Measurements from ENCODE around the gene GPR78. TPM values are rescaled to one million over a fixed set of nuclear protein-coding genes. Genes with fewer than 3 reads are reported as not detected.

Gene GPR78
- total RNA-seq, 6 donors from 2014 or later = 0.03 to 0.07 TPM; not detected in 4

DNA sequence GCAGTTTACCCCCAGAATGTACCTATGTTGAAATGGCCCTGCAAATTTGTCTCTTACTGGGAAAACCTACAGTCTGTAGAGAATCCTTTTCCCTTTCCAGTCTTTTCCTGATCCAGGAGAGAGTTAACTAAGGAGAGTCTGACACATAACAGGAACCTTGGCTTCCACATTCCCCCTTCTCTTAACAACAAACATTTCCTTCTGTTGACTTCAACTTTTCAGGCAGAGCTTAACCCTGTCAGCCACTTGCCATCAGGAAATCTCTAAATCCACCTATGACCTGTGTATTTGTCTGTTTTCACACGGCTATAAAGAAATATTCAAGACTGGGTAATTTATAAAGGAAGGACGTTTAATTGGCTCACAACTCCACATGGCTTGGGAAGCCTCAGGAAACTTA, 45.6 kb upstream of the GPR78 start:
- TF ChIP-seq POLR2AphosphoS5 (IDR thresholded peaks at IDR 0.05) (no peak), POLR2A (IDR thresholded peaks at IDR 0.05) (no peak), EP300 (IDR thresholded peaks at IDR 0.05) (no peak)
- TF ChIP-seq, protein P1, sequence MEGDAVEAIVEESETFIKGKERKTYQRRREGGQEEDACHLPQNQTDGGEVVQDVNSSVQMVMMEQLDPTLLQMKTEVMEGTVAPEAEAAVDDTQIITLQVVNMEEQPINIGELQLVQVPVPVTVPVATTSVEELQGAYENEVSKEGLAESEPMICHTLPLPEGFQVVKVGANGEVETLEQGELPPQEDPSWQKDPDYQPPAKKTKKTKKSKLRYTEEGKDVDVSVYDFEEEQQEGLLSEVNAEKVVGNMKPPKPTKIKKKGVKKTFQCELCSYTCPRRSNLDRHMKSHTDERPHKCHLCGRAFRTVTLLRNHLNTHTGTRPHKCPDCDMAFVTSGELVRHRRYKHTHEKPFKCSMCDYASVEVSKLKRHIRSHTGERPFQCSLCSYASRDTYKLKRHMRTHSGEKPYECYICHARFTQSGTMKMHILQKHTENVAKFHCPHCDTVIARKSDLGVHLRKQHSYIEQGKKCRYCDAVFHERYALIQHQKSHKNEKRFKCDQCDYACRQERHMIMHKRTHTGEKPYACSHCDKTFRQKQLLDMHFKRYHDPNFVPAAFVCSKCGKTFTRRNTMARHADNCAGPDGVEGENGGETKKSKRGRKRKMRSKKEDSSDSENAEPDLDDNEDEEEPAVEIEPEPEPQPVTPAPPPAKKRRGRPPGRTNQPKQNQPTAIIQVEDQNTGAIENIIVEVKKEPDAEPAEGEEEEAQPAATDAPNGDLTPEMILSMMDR (IDR thresholded peaks at IDR 0.05) = no peak
- DNase-seq = no peak
- 29 to 35% methylated on average over 2 of the region's 2 CpGs for WGBS, 2 donors
- Histone ChIP-seq H3K4me1 (peaks cover 23 to 36% (median 25%) of the 10 kb centered on the region in 4 donors), H3K9me3 (no peaks in the 10 kb centered on the region), H3K27me3 (no peaks in the 10 kb centered on the region), H3K4me3 (no peak overlapping the region), H3K27ac (peak overlapping the region; percentile 68 to 79 (median 72)), H3K36me3 (no peaks in the 10 kb centered on the region)
- no peak for ATAC-seq (ENCODE audit: low FRiP score in 2 of 2)

DNA sequence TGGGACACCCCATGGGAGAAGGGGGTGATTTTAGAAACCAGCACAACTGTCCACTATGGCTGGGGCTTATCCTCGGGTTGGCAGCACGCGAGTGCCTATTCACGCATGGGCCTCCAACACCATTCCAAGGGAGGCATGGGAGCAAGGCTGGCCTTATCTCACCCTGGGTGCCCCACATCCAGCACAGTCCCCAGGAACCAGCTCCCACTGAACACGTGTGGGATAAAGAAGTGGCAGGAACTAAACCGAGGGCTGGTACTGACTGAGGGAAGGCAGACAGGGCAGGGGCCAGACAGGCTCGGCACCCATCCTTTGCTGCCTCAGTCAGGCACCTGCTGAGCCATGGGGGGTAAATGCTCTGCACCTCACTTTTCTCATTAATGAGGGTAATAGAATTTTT, 43.7 kb upstream of the GPR78 start:
- ATAC-seq (ENCODE audit: low FRiP score in 2 of 2) = no peak
- peak overlapping the region in 3 of 4 donors; percentile 61 to 79 (median 61) for H3K27ac ChIP-seq

DNA sequence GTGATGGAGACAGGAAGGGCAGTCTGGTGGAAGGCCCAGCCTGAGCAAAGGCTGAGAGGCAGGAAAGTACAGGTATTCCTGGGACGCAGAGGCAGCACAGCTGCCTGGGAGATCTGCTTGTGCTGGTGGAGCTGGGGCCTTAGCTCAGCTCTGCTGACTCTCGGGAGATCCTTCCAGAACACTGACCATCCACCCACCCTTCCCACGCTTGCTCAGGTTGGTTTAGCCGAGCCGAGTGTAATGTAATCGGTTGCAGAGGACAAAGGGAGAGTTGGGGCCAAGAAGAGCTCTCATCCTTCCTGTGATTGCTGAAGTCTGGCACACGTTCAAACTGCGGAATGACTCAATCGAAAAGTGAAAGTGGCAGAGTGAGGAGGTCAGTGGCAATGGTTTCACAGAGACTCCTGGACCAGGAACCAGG, 43.1 kb upstream of the GPR78 start:
- no peaks in the 10 kb centered on the region for H3K27me3 ChIP-seq
- ATAC-seq (ENCODE audit: low FRiP score in 2 of 2) = peak; percentile 47 to 72
- peak in 1 of 2 donors; percentile 77 for DNase-seq
- H3K9me3 ChIP-seq = no peaks in the 10 kb centered on the region
- TF ChIP-seq EP300 (IDR thresholded peaks at IDR 0.05) (peak in 1 of 4 donors; percentile 70), POLR2AphosphoS5 (IDR thresholded peaks at IDR 0.05) (peak; percentile 58 to 74)
- TF ChIP-seq, protein P1 (IDR thresholded peaks at IDR 0.05) = no peak
- peaks cover 23 to 36% (median 25%) of the 10 kb centered on the region in 4 donors for H3K4me1 ChIP-seq
- peak overlapping the region in 3 of 4 donors; percentile 61 to 79 (median 61) for H3K27ac ChIP-seq
- 4 to 22% methylated on average over 6 to 9 of the region's 9 CpGs for WGBS, 2 donors
- H3K4me3 ChIP-seq = no peak overlapping the region
- H3K36me3 ChIP-seq = no peaks in the 10 kb centered on the region

More for the DNA sequence above, 43.7 kb upstream of the GPR78 start:
- 89 to 90% methylated on average over 6 to 7 of the region's 7 CpGs for WGBS, 2 donors
- no peaks in the 10 kb centered on the region for H3K9me3 ChIP-seq
- no peak for DNase-seq
- H3K4me1 ChIP-seq = peaks cover 23 to 36% (median 25%) of the 10 kb centered on the region in 4 donors
- TF ChIP-seq EP300 (IDR thresholded peaks at IDR 0.05) = no peak
- TF ChIP-seq, protein P1 (IDR thresholded peaks at IDR 0.05) = no peak
- TF ChIP-seq POLR2AphosphoS5 (IDR thresholded peaks at IDR 0.05) = no peak
- no peak for TF ChIP-seq POLR2A (IDR thresholded peaks at IDR 0.05)
- H3K4me3 ChIP-seq = no peak overlapping the region
- H3K36me3 ChIP-seq = no peaks in the 10 kb centered on the region
- H3K27me3 ChIP-seq = no peaks in the 10 kb centered on the region

DNA sequence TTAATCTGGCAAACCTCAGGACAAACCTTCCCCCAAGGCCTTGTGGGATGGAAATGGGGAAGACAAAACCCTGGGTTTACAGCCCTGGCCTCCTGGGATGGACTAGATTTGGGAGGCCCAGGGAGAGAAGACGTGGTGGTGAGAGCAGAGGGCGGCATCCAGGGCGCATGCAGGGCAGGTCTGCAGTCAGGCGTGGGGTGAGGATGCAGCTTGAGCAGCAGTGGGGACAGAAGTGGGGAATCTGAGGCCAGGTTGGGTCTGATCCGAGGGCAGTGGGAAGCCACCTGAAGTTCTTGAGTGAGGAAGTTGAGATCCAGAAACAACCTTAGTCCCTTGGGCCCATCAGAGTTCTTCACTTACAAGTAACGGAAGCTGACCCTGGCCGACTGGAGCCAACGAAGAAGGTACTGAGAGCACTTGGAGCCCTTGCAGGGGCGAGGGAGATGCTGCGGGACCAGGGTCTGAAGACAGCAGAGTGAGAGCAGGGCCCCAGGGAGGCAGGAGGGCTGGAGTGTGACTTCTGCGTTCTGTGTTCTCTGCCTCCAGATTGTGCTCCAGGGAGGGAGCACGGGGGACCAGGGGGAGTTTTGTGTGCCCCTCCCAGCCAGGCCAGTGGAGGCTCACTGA, 42.0 kb upstream of the GPR78 start:
- 93% methylated on average over 11 to 12 of the region's 12 CpGs for WGBS, 2 donors
- no peaks in the 10 kb centered on the region for H3K9me3 ChIP-seq
- ATAC-seq (ENCODE audit: low FRiP score in 2 of 2) = no peak
- H3K27me3 ChIP-seq = no peaks in the 10 kb centered on the region
- TF ChIP-seq POLR2A (IDR thresholded peaks at IDR 0.05) (no peak), EP300 (IDR thresholded peaks at IDR 0.05) (no peak), POLR2AphosphoS5 (IDR thresholded peaks at IDR 0.05) (no peak)
- TF ChIP-seq, protein P1 (IDR thresholded peaks at IDR 0.05) = no peak
- peak overlapping the region in 2 of 4 donors; percentile 61 to 79 for H3K27ac ChIP-seq
- DNase-seq = no peak
- peaks cover 23 to 36% (median 25%) of the 10 kb centered on the region in 4 donors for H3K4me1 ChIP-seq
- no peaks in the 10 kb centered on the region for H3K36me3 ChIP-seq
- H3K4me3 ChIP-seq = no peak overlapping the region

All from upper lobe of left lung (tissue), 6 donors.